Gastrocnemius medialis (tissue), 4 donors: ENCODE data around the gene HSPB3.

Experiments
- CTCF ChIP-seq, 5 experiments: fragments of 450-650 bp in 3 of 5; fragments of 200-600 bp in 2 of 5; sonication (generic) in 2 of 5; IDR thresholded peaks in 4 of 5; conservative IDR thresholded peaks in 1 of 5; 1 replicate in 4 of 5; 2 replicates in 1 of 5; pipeline ENCODE4 v1.5.1; 2016 to 2019; ENCODE audit warnings: antibody characterized with exemption in 5 of 5, mild to moderate bottlenecking in 3 of 5, moderate library complexity in 3 of 5
- POLR2A ChIP-seq, 2 donors: fragments of 450-650 bp; IDR thresholded peaks; one replicate each; pipeline ENCODE4 v1.6.1; 2017; ENCODE audit warnings: antibody characterized with exemption in 2 of 2, mild to moderate bottlenecking in 2 of 2, moderate library complexity in 2 of 2

DNA sequence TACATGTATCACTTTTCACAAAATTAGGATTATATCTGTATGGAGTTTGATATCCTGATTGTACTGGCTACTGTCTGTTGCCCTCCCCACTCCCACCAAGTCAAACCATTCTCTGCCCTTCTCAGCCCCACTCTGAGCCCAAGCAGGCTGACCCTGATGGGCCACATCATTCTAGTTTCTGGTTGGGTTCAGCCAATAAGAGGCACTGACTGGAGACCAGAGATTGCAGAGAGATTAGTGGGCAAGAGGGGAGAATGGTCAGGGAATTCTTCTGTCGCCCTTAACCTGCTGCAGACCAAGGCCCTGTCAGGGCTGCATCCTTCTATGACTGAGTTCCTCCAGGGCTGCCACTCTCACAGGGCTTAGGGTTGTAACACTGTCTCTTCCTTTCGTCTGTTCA, 2.7 kb downstream of the HSPB3 start:
- no peak for TF ChIP-seq CTCF (IDR thresholded peaks at IDR 0.05 in 4 of 5, conservative IDR thresholded peaks at IDR 0.05 in 1 of 5)
- TF ChIP-seq POLR2A (IDR thresholded peaks at IDR 0.05): peak in 1 of 2 donors; percentile 28
